K562 (cell line): ENCODE results near the gene ATP5F1D. TPM values are rescaled to one million over a fixed set of nuclear protein-coding genes. Genes with fewer than 3 reads are reported as not detected.

ENCODE experiments used
- CBFA2T2 ChIP-seq: fragments of 450-650 bp; conservative IDR thresholded peaks from 2 replicates; pipeline ENCODE4 v1.6.1; 2017; ENCODE audit warnings: mild to moderate bottlenecking
- EZH2 ChIP-seq: IDR thresholded peaks from 2 replicates; pipeline ENCODE4 v1.6.1; 2012; ENCODE audit warnings: low read depth, mild to moderate bottlenecking, inconsistent platforms, low read length, borderline replicate concordance
- JUN ChIP-seq, 2 experiments: sonication (generic) in 1 of 2; formaldehyde crosslinking in 1 of 2; IDR thresholded peaks; 2 replicates each; pipeline versions ENCODE4 v1.6.1 to v1.8.0; 2012 to 2022; ENCODE audit warnings: borderline replicate concordance in 2 of 2, mild to moderate bottlenecking in 2 of 2, improper control_type of control experiment in 1 of 2, low read depth in 1 of 2, low read length in 1 of 2, missing genetic modification reagents in 1 of 2
- KDM5B ChIP-seq: fragments of 200-600 bp; sonication (generic); IDR thresholded peaks from 2 replicates; pipeline ENCODE4 v1.6.1; 2012; ENCODE audit warnings: low read depth, mild to moderate bottlenecking, moderate library complexity, low read length, control low read depth, inconsistent platforms; ENCODE audit not compliant: insufficient replicate concordance
- MAZ ChIP-seq, 2 experiments: fragments of 450-650 bp in 1 of 2; sonication (generic) in 1 of 2; formaldehyde crosslinking; IDR thresholded peaks in 1 of 2; conservative IDR thresholded peaks in 1 of 2; 2 replicates each; pipeline versions ENCODE4 v1.4.0 to v1.5.0; 2020; ENCODE audit warnings: mild to moderate bottlenecking in 1 of 2, missing genetic modification reagents in 1 of 2
- ZNF445 ChIP-seq: fragments of 250-450 bp; sonication (Bioruptor Pico); IDR thresholded peaks from 2 replicates; pipeline ENCODE4 v1.4.0; 2020; ENCODE audit warnings: low read depth, mild to moderate bottlenecking, moderate library complexity
- polyA plus RNA-seq, 8 experiments: library from polyadenylated mRNA; depleted of rRNA in 4 of 8; stranded (reverse) in 5 of 8; unstranded in 3 of 8; fragments of >200 nt; fragmentation: Nextera tagmentation in 2 of 8; fragmentation: Illumina TruSeq in 1 of 8; extraction: Ambion mirVana in 2 of 8; extraction: Trizol in 1 of 8; gene quantifications; 2 replicates each; pipeline versions ENCODE4 v1.2.1 to v1.2.3, GENCODE V29; 2011 to 2014; ENCODE audit warnings: inconsistent platforms in 1 of 8, missing spikeins in 1 of 8
- total RNA-seq, 7 experiments: library from RNA; depleted of rRNA in 6 of 7; stranded (reverse); fragments of >200 nt in 6 of 7; fragmentation: Illumina TruSeq in 2 of 7; extraction: Trizol in 2 of 7; gene quantifications; 2 replicates each; pipeline versions ENCODE4 v1.2.1 to v1.2.3, GENCODE V29; 2011 to 2021; ENCODE audit warnings: low replicate concordance in 1 of 7
- TF ChIP-seq, protein P1 (sequence below): fragments of 200-600 bp; sonication (generic); IDR thresholded peaks from one replicate; pipeline ENCODE4 v1.6.1; 2012; ENCODE audit warnings: mild to moderate bottlenecking, low read depth, low read length, inconsistent platforms
- TF ChIP-seq, protein P2 (sequence below): fragments of 250-450 bp; sonication (Bioruptor Pico); IDR thresholded peaks from 2 replicates; pipeline ENCODE4 v1.8.0; 2022; ENCODE audit warnings: inconsistent platforms, mild to moderate bottlenecking, moderate library complexity, borderline replicate concordance
- TF ChIP-seq, protein P3 (sequence below): fragments of 450-650 bp; formaldehyde crosslinking; IDR thresholded peaks from 2 replicates; pipeline ENCODE4 v1.4.0; 2022; ENCODE audit warnings: missing genetic modification characterization

Gene ATP5F1D
- total and polyA plus RNA-seq, 9 of the 15 experiments (the other 6 are each of a cell fraction or from before 2014, with no cell fraction given), result 3.9 to 409 (median 36.8) TPM

DNA sequence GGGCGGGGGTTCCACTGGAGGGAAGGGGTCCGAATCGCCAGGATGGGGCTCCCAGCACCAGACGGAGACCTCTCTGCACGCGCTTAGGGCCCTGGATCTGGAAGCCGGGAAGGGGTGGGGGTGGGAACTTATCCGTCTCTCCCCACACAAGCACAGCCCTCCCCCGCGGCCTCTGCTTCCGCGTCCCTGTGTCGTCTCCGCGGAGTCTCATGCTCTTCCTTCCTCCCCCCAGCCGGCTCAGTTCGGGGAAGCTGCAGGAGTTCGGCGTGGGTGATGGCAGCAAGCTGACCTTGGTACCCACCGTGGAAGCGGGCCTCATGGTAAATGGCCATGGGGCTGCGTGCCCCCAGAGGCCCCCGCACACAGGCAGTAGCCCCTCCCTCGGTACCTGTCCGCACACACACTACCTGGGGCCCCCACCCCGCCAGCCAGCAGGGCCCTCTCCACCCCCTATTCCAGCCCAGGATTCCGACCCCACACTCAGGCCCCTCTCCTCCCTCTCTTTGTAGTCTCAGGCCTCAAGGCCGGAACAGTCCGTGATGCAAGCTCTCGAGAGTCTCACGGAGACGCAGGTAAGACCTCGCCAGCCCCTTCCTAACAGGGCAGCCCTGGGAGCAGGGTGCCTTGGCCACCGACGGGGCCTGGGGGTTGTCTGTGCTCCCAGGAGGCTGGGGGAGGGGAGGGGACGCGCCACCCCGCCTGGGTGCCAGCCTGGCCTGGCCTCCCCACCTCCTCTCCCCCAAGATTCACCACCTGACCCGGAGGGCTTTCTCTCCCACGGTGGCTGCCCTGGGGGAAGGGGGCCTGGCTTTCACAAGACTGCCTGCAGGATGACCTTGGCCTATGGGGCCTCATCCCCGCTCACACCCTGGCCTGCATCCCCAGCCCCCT is 10.0 kb downstream of the ATP5F1D start (continued):
- TF ChIP-seq, protein P1, sequence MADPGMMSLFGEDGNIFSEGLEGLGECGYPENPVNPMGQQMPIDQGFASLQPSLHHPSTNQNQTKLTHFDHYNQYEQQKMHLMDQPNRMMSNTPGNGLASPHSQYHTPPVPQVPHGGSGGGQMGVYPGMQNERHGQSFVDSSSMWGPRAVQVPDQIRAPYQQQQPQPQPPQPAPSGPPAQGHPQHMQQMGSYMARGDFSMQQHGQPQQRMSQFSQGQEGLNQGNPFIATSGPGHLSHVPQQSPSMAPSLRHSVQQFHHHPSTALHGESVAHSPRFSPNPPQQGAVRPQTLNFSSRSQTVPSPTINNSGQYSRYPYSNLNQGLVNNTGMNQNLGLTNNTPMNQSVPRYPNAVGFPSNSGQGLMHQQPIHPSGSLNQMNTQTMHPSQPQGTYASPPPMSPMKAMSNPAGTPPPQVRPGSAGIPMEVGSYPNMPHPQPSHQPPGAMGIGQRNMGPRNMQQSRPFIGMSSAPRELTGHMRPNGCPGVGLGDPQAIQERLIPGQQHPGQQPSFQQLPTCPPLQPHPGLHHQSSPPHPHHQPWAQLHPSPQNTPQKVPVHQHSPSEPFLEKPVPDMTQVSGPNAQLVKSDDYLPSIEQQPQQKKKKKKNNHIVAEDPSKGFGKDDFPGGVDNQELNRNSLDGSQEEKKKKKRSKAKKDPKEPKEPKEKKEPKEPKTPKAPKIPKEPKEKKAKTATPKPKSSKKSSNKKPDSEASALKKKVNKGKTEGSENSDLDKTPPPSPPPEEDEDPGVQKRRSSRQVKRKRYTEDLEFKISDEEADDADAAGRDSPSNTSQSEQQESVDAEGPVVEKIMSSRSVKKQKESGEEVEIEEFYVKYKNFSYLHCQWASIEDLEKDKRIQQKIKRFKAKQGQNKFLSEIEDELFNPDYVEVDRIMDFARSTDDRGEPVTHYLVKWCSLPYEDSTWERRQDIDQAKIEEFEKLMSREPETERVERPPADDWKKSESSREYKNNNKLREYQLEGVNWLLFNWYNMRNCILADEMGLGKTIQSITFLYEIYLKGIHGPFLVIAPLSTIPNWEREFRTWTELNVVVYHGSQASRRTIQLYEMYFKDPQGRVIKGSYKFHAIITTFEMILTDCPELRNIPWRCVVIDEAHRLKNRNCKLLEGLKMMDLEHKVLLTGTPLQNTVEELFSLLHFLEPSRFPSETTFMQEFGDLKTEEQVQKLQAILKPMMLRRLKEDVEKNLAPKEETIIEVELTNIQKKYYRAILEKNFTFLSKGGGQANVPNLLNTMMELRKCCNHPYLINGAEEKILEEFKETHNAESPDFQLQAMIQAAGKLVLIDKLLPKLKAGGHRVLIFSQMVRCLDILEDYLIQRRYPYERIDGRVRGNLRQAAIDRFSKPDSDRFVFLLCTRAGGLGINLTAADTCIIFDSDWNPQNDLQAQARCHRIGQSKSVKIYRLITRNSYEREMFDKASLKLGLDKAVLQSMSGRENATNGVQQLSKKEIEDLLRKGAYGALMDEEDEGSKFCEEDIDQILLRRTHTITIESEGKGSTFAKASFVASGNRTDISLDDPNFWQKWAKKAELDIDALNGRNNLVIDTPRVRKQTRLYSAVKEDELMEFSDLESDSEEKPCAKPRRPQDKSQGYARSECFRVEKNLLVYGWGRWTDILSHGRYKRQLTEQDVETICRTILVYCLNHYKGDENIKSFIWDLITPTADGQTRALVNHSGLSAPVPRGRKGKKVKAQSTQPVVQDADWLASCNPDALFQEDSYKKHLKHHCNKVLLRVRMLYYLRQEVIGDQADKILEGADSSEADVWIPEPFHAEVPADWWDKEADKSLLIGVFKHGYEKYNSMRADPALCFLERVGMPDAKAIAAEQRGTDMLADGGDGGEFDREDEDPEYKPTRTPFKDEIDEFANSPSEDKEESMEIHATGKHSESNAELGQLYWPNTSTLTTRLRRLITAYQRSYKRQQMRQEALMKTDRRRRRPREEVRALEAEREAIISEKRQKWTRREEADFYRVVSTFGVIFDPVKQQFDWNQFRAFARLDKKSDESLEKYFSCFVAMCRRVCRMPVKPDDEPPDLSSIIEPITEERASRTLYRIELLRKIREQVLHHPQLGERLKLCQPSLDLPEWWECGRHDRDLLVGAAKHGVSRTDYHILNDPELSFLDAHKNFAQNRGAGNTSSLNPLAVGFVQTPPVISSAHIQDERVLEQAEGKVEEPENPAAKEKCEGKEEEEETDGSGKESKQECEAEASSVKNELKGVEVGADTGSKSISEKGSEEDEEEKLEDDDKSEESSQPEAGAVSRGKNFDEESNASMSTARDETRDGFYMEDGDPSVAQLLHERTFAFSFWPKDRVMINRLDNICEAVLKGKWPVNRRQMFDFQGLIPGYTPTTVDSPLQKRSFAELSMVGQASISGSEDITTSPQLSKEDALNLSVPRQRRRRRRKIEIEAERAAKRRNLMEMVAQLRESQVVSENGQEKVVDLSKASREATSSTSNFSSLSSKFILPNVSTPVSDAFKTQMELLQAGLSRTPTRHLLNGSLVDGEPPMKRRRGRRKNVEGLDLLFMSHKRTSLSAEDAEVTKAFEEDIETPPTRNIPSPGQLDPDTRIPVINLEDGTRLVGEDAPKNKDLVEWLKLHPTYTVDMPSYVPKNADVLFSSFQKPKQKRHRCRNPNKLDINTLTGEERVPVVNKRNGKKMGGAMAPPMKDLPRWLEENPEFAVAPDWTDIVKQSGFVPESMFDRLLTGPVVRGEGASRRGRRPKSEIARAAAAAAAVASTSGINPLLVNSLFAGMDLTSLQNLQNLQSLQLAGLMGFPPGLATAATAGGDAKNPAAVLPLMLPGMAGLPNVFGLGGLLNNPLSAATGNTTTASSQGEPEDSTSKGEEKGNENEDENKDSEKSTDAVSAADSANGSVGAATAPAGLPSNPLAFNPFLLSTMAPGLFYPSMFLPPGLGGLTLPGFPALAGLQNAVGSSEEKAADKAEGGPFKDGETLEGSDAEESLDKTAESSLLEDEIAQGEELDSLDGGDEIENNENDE, result no peak
- TF ChIP-seq EZH2 (no peak), MAZ (CRISPR knock-in tag; conservative IDR thresholded peaks at IDR 0.05 in 1 of 2, IDR thresholded peaks at IDR 0.05 in 1 of 2) (peak in 1 of 2 experiments; percentile 7; a peak in 2 of 4 replicates), CBFA2T2 (no peak), KDM5B (peak; percentile 63), JUN (IDR thresholded peaks at IDR 0.05; ENCODE audit: borderline replicate concordance, low read depth, low read length) (no peak), JUN (CRISPR knock-in tag; IDR thresholded peaks at IDR 0.05; ENCODE audit: borderline replicate concordance) (no peak), ZNF445 (CRISPR knock-in tag) (no peak)
- TF ChIP-seq, protein P2, sequence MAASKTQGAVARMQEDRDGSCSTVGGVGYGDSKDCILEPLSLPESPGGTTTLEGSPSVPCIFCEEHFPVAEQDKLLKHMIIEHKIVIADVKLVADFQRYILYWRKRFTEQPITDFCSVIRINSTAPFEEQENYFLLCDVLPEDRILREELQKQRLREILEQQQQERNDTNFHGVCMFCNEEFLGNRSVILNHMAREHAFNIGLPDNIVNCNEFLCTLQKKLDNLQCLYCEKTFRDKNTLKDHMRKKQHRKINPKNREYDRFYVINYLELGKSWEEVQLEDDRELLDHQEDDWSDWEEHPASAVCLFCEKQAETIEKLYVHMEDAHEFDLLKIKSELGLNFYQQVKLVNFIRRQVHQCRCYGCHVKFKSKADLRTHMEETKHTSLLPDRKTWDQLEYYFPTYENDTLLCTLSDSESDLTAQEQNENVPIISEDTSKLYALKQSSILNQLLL (CRISPR knock-in tag), result no peak
- TF ChIP-seq, protein P3, sequence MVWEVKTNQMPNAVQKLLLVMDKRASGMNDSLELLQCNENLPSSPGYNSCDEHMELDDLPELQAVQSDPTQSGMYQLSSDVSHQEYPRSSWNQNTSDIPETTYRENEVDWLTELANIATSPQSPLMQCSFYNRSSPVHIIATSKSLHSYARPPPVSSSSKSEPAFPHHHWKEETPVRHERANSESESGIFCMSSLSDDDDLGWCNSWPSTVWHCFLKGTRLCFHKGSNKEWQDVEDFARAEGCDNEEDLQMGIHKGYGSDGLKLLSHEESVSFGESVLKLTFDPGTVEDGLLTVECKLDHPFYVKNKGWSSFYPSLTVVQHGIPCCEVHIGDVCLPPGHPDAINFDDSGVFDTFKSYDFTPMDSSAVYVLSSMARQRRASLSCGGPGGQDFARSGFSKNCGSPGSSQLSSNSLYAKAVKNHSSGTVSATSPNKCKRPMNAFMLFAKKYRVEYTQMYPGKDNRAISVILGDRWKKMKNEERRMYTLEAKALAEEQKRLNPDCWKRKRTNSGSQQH (CRISPR knock-in tag), result no peak
